GM12878 (cell line): ENCODE measurements around the gene RPE65. TPM values are rescaled to one million over a fixed set of nuclear protein-coding genes. Genes with fewer than 3 reads are reported as not detected.

ENCODE experiments used
- ATAC-seq: fragments of 200-7000 bp; cut with Tn5 transposase; 3 replicates; pipeline ENCODE4 v1.9.1; 2020; ENCODE audit warnings: mild to moderate bottlenecking, moderate library complexity
- BruUV-seq: library from RNA; stranded (reverse); fragments of 400-500 nt; replicated peaks from 2 replicates; lab custom pipeline; 2021; lab: Mats Ljungman, UMichigan
- CTCF ChIA-PET: fragments of 300-600 bp; sonication (Branson Sonifier 250); formaldehyde crosslinking; extraction: SDS; loops from one replicate; lab custom pipeline; 2021; ENCODE audit warnings: inconsistent platforms; lab: Yijun Ruan, JAX
- POLR2A ChIA-PET: fragments of 350-600 bp; formaldehyde crosslinking; extraction: SDS; loops from one replicate; lab custom pipeline; 2021; ENCODE audit warnings: inconsistent platforms; lab: Charles Lee
- RAD21 ChIA-PET: fragments of 300-600 bp; sonication (Branson Sonifier 250); formaldehyde crosslinking; loops from one replicate; lab custom pipeline; 2023; ENCODE audit warnings: antibody characterized with exemption; ENCODE audit not compliant: unreplicated experiment; lab: Charles Lee
- SMC1A ChIA-PET: fragments of 300-600 bp; sonication (Branson Sonifier 250); formaldehyde crosslinking; loops from one replicate; lab custom pipeline; 2023; ENCODE audit not compliant: unreplicated experiment, uncharacterized antibody; lab: Charles Lee
- DNase-seq: peaks from one replicate; pipeline ENCODE4 v3.0.0-alpha.2; 2011; ENCODE audit warnings: low read depth, low spot score
- FAIRE-seq: peaks from 3 replicates; lab custom pipeline; 2011; peaks lifted over from hg19 to GRCh38; lab: Jason Lieb, UNC
- H2AFZ ChIP-seq: 2 replicates; pipeline ENCODE4 v1.6.0; 2011; ENCODE audit warnings: low read depth, low read length, control low read depth; ENCODE audit not compliant: control insufficient read depth
- H3K27ac ChIP-seq: 2 replicates; pipeline ENCODE4 v1.5.1; 2011; ENCODE audit warnings: control low read depth; ENCODE audit not compliant: control insufficient read depth, insufficient read depth
- H3K27me3 ChIP-seq, 2 experiments: replicated peaks in 1 of 2; 2 replicates each; pipeline versions ENCODE4 v1.6.0 to v1.6.1; 2011; ENCODE audit warnings: low read length in 1 of 2; ENCODE audit not compliant: control insufficient read depth in 2 of 2, insufficient read depth in 2 of 2
- H3K36me3 ChIP-seq, 2 experiments: 2 replicates each; pipeline ENCODE4 v1.5.1; 2011; ENCODE audit warnings: low read length in 1 of 2; ENCODE audit not compliant: control insufficient read depth in 2 of 2, insufficient read depth in 2 of 2
- H3K4me1 ChIP-seq: 2 replicates; pipeline ENCODE4 v1.6.1; 2011; ENCODE audit warnings: mild to moderate bottlenecking, low read length, moderate library complexity, mixed read lengths; ENCODE audit not compliant: control insufficient read depth, insufficient read depth
- H3K4me2 ChIP-seq: 2 replicates; pipeline ENCODE4 v1.6.0; 2011; ENCODE audit warnings: control low read depth; ENCODE audit not compliant: control insufficient read depth, insufficient read depth
- H3K4me3 ChIP-seq: fragments of 200-600 bp; sonication (generic); 2 replicates; pipeline ENCODE4 v1.5.1; 2016
- H3K79me2 ChIP-seq: 2 replicates; pipeline ENCODE4 v1.6.0; 2011; ENCODE audit warnings: low read length; ENCODE audit not compliant: control insufficient read depth, insufficient read depth
- H3K9ac ChIP-seq: 2 replicates; pipeline ENCODE4 v1.8.0; 2011; ENCODE audit warnings: low read length, control low read depth, mixed read lengths; ENCODE audit not compliant: control insufficient read depth, insufficient read depth
- H3K9me3 ChIP-seq: replicated peaks from 3 replicates; pipeline ENCODE4 v1.5.1; 2011; ENCODE audit warnings: mild to moderate bottlenecking, low read length; ENCODE audit not compliant: control insufficient read depth, insufficient read depth
- H4K20me1 ChIP-seq: 2 replicates; pipeline ENCODE4 v1.6.0; 2011; ENCODE audit not compliant: control insufficient read depth, insufficient read depth
- CBX3 ChIP-seq: fragments of 200-600 bp; sonication (generic); IDR thresholded peaks from 2 replicates; pipeline ENCODE4 v1.6.1; 2016; ENCODE audit warnings: low read depth, borderline replicate concordance
- EP300 ChIP-seq, 2 experiments: fragments of 150-350 bp in 1 of 2; IDR thresholded peaks; 2 replicates each; pipeline ENCODE4 v1.6.1; 2011 to 2012; ENCODE audit warnings: low read depth in 2 of 2, low read length in 2 of 2, borderline replicate concordance in 1 of 2, improper control_type of control experiment in 1 of 2, inconsistent platforms in 1 of 2; ENCODE audit not compliant: control insufficient read depth in 1 of 2
- MYC ChIP-seq: IDR thresholded peaks from 2 replicates; pipeline ENCODE4 v1.6.1; 2011; ENCODE audit warnings: mild to moderate bottlenecking, low read length, moderate library complexity, inconsistent platforms; ENCODE audit not compliant: insufficient read depth, insufficient replicate concordance, insufficient read length, severe bottlenecking
- SRF ChIP-seq, 2 experiments: IDR thresholded peaks; 2 replicates each; pipeline ENCODE4 v1.6.1; 2011; ENCODE audit warnings: low read depth in 2 of 2, low read length in 2 of 2, mild to moderate bottlenecking in 1 of 2, moderate library complexity in 1 of 2
- WGBS: methylation state at CpG from one replicate; pipeline ENCODE4 v1.1.6; 2016; ENCODE audit warnings: low lambda C conversion rate; ENCODE audit not compliant: insufficient replicate concordance, insufficient coverage; ENCODE audit errors: missing lambda C conversion rate; 5-methylcytosine and 5-hydroxymethylcytosine counted together
- in situ Hi-C: fragments of 300-500 bp; cut with MboI; formaldehyde crosslinking; loops from 9 replicates; pipeline ENCODE4 v1.14.3; 2018; ENCODE audit warnings: mixed read lengths
- intact Hi-C: fragments of 100-400 bp; cut with micrococcal nuclease; formaldehyde crosslinking; loops from one replicate; pipeline ENCODE4 v1.14.2; 2022; ENCODE audit not compliant: unreplicated experiment
- polyA plus RNA-seq, 11 experiments: library from polyadenylated mRNA; depleted of rRNA in 4 of 11; unstranded in 6 of 11; stranded (reverse) in 5 of 11; fragments of >200 nt; fragmentation: Nextera tagmentation in 4 of 11; fragmentation: Illumina TruSeq in 1 of 11; extraction: Ambion mirVana in 4 of 11; extraction: Trizol in 1 of 11; gene quantifications; 1 replicate in 1 of 11; 2 replicates in 10 of 11; pipeline versions ENCODE4 v1.2.1 to v1.2.3, GENCODE V29; 2011 to 2016; ENCODE audit warnings: inconsistent platforms in 2 of 11, missing spikeins in 2 of 11, low read depth in 1 of 11
- total RNA-seq, 4 experiments: library from RNA; depleted of rRNA in 3 of 4; stranded (reverse); fragments of >200 nt in 3 of 4; fragmentation: Illumina TruSeq in 1 of 4; extraction: Trizol in 1 of 4; gene quantifications; 2 replicates each; pipeline versions ENCODE4 v1.2.1 to v1.2.3, GENCODE V29; 2013 to 2021
- TF ChIP-seq, protein P1 (sequence below): fragments of 450-650 bp; IDR thresholded peaks from 2 replicates; pipeline ENCODE4 v1.6.1; 2016; ENCODE audit warnings: mild to moderate bottlenecking, moderate library complexity, borderline replicate concordance

Gene RPE65
- total and polyA plus RNA-seq, 10 of the 15 experiments (the other 5 are each of a cell fraction or from before 2014, with no cell fraction given): not detected

DNA sequence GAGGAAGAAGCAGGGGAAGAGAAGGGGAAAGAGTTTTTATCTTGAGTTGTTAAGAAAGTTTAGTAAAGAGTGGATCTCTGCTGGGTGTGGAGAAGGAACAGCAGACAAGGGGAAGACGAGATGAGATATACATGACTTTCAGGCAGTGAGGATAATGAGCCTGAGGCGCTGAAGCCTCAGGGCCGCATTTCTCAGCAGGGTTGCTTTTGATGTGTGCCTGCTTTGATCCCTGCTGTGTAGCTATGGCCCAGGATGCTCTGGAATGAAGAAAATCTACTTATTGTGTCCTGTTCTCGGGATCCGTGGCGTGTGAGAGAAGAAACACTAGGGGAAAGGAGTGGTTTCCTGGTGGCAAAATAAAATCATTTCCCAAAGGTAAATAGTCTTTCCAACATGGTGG lies 15.1 kb upstream of the RPE65 start:
- no peaks in the 10 kb centered on the region for H3K4me1 ChIP-seq
- no peak overlapping the region for H3K27ac ChIP-seq
- no peak overlapping the region for H3K9ac ChIP-seq
- SMC1A ChIA-PET: no interaction called here
- intact Hi-C loops: no loop called here
- ATAC-seq: no peak
- H3K79me2 ChIP-seq: no peaks in the 10 kb centered on the region
- POLR2A ChIA-PET: no interaction called here
- 34% methylated on average over 6 of the region's 6 CpGs for WGBS
- in situ Hi-C loops: loop anchor here (25.0 kb wide), 1 partner anchor 1272 kb away; no protein-coding TSS in a partner anchor
- H3K4me3 ChIP-seq: no peak overlapping the region
- no peaks in the 10 kb centered on the region for H3K27me3 ChIP-seq
- no peaks in the 10 kb centered on the region for H3K9me3 ChIP-seq
- H4K20me1 ChIP-seq: no peaks in the 10 kb centered on the region
- no peak for DNase-seq
- FAIRE-seq: no peak
- RAD21 ChIA-PET: no interaction called here
- no peak overlapping the region for H2AFZ ChIP-seq
- no TSS peak for BruUV-seq
- CTCF ChIA-PET: interaction anchor here (1.0 kb wide), 1 partner anchor 9 kb away, joined by 3 read pairs; no protein-coding TSS in a partner anchor
- no peak overlapping the region for H3K4me2 ChIP-seq
- no peak for TF ChIP-seq SRF (IDR thresholded peaks at IDR 0.05; ENCODE audit: low read depth in 2 of 2, low read length in 2 of 2)
- no peak for TF ChIP-seq MYC
- TF ChIP-seq CBX3: no peak
- TF ChIP-seq, all 136 proteins: peak for 0
- no peaks in the 10 kb centered on the region for H3K36me3 ChIP-seq

DNA sequence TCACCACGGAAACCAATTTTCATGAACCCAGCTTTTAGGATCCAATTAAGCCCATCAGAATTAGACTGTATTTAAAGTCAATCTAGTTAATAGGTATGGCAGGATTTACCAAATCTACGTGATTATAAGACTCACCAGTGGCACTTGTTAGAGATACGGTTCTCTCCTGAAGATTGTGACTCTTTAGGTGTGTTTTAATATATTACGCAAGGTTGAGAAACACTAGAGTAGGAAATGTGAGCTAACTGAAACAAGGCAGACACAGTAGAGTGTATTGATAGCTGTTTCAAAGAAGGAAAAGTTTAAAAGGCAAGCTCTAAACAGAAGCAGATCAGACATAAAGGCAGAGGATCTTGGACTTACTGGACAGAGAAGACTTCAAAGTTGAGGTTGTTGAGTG lies 11.2 kb upstream of the RPE65 start:
- DNase-seq (no peak), ATAC-seq (no peak), FAIRE-seq (no peak)
- Histone ChIP-seq H3K4me2 (no peak overlapping the region), H3K36me3 (no peaks in the 10 kb centered on the region), H2AFZ (no peak overlapping the region), H3K4me3 (no peak overlapping the region), H3K9me3 (no peaks in the 10 kb centered on the region), H3K27ac (no peak overlapping the region), H3K79me2 (no peaks in the 10 kb centered on the region), H4K20me1 (no peaks in the 10 kb centered on the region), H3K4me1 (no peaks in the 10 kb centered on the region), H3K9ac (no peak overlapping the region), H3K27me3 (no peaks in the 10 kb centered on the region)
- ChIA-PET SMC1A (no interaction called here), POLR2A (no interaction called here), RAD21 (interaction anchor here (1.0 kb wide), 1 partner anchor 9 kb away, joined by 3 read pairs; no protein-coding TSS in a partner anchor), CTCF (interaction anchor here (1.1 kb wide), 1 partner anchor 18 kb away, joined by 4 read pairs; no protein-coding TSS in a partner anchor)
- BruUV-seq: no TSS peak
- 48% methylated on average over 4 of the region's 4 CpGs for WGBS
- in situ Hi-C loops (loop anchor here (25.0 kb wide), 1 partner anchor 1276 kb away; no protein-coding TSS in a partner anchor), intact Hi-C loops (no loop called here)
- no peak for TF ChIP-seq EP300 (IDR thresholded peaks at IDR 0.05; ENCODE audit: borderline replicate concordance in 1 of 2, control insufficient read depth in 1 of 2, low read depth in 2 of 2, low read length in 2 of 2)
- TF ChIP-seq, protein P1, sequence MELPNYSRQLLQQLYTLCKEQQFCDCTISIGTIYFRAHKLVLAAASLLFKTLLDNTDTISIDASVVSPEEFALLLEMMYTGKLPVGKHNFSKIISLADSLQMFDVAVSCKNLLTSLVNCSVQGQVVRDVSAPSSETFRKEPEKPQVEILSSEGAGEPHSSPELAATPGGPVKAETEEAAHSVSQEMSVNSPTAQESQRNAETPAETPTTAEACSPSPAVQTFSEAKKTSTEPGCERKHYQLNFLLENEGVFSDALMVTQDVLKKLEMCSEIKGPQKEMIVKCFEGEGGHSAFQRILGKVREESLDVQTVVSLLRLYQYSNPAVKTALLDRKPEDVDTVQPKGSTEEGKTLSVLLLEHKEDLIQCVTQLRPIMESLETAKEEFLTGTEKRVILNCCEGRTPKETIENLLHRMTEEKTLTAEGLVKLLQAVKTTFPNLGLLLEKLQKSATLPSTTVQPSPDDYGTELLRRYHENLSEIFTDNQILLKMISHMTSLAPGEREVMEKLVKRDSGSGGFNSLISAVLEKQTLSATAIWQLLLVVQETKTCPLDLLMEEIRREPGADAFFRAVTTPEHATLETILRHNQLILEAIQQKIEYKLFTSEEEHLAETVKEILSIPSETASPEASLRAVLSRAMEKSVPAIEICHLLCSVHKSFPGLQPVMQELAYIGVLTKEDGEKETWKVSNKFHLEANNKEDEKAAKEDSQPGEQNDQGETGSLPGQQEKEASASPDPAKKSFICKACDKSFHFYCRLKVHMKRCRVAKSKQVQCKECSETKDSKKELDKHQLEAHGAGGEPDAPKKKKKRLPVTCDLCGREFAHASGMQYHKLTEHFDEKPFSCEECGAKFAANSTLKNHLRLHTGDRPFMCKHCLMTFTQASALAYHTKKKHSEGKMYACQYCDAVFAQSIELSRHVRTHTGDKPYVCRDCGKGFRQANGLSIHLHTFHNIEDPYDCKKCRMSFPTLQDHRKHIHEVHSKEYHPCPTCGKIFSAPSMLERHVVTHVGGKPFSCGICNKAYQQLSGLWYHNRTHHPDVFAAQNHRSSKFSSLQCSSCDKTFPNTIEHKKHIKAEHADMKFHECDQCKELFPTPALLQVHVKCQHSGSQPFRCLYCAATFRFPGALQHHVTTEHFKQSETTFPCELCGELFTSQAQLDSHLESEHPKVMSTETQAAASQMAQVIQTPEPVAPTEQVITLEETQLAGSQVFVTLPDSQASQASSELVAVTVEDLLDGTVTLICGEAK: no peak
